ENCODE results near the gene ZNF423.

ZNF423 gene

GRCh38 chr16:49483651-49484450, 372.1 kb downstream of the ZNF423 start:
- DNase-seq: no peak

GRCh38 chr16:49483251-49483650, 372.7 kb downstream of the ZNF423 start:
- DNase-seq: no peak

- no peak for DNase-seq
Measured at GRCh38 chr16:49482690-49483089, 373.2 kb downstream of the ZNF423 start.

- no peak for DNase-seq
Measured at GRCh38 chr16:49478616-49479015, 377.3 kb downstream of the ZNF423 start.

GRCh38 chr16:49478107-49478506, 377.8 kb downstream of the ZNF423 start:
- no peak for DNase-seq

- no peak for DNase-seq
Measured at GRCh38 chr16:49477250-49477895, 378.5 kb downstream of the ZNF423 start.

DNA sequence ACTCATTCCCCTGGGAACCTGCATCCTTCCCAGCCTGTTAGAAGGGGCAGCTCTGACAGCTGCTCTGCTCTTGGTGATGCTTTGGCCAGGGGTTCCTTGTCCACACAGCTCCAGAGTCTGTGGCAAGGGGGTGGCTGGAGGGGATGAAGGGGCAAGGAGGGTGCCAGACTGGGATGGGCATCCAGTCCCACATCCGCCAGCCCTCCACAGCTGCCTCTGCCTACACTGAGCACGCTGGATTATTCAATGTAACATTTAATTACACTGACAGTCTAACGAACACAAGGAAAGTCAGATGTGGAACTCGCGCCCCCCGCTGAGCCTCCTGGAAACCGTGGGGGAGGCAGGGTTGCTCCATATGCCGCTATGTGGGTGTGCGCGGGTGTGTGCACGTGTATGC, 381.2 kb downstream of the ZNF423 start:
- DNase-seq: no peak

- no peak for DNase-seq
Measured at GRCh38 chr16:49473773-49474172, 382.1 kb downstream of the ZNF423 start.

DNA sequence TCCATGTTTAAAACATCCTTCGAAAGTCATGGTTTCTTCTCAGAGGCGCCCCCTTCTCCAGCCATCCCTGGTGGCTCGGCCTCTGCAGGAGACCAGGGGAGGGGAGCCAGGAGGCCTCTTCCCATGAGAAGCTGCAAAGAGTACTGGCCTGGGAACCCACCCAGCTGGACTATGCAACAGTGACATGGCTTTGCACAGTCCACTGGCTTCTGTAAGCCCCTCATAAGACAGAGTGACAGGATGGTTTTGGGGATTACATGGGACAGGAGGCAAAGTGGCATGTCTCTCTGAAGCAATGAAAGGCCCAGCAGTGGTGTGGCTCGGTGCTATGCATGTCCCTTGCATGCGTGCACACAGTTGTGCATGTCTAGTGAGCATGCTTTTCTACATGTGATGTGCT, 382.8 kb downstream of the ZNF423 start:
- DNase-seq: no peak

- no peak for DNase-seq
Measured at GRCh38 chr16:49472598-49472997, 383.3 kb downstream of the ZNF423 start.

DNA sequence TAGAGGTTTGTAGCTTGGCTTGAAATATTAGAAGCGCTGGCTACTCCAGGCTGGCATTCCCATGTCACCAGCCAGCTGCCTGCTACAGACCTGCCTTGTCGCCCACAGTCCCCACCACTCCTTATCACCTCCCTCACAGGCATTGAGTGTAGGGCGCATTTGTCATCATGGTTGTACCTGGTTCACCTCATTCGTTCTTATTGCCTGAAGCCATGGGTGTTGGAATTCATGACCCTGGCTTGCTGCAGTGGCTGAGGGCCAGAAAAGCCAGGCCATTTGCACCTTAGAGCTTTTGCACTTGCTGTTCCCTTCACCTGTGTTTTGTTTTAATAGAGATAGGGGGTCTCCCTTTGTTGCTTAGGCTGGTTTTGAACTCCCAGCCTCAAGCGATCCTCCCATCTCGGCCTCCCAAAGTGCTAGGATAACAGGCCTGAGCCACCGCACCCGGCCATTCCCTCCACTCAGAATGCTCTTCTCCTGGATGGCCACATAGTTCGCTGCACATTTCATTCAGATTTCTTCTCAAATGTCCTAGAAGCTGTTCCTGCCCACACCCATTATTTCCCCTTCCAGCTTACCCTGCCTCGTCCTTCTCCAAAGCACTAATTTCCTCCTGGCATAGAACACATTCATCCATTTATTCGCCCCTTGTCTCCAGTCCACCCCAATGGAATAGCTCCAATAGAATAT, 384.7 kb downstream of the ZNF423 start:
- no peak for DNase-seq

GRCh38 chr16:49470513-49470991, 385.4 kb downstream of the ZNF423 start:
- no peak for DNase-seq

DNA sequence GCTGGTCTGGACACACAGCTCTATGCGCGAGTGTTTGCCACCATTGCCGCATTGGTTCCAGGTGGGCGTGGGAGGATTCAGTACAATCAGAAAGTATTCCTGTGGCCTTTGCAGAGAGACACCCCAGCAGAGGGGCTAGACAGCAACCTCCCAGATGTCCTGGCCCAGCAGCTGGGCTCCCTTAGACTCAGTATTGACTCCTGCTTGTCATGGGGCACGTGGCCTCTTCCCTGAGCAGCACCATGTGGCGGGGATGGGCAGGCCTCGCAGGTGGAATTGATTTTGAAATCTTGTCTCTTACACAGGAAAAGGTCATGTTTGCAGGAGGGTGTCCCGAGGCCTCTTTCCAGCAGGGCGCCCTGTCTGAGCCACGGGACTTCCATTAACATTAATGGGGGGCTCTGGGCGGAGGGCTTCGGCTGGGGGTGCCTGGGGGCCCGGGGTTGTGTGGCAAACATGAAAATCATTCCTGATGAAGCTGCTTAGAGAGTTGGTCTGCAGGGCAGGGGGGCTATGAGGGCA, 385.9 kb downstream of the ZNF423 start:
- DNase-seq: no peak

DNA sequence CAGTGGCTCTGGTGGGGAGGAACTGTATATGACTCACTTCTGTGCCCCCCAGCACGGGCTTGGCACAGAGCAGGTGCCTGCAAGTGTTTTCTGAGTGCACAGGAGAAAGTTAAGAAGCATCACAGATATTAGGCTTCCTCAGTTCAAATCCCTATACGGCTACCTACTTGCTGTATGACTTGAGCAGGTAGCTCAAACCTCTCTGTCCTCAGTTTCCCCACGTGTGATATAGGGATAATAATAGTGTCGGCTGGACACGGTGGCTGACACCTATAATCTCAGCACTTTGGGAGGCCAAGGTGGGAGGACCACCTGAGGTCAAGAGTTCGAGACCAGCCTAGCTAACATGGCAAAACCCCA, 386.6 kb downstream of the ZNF423 start:
- DNase-seq: no peak

GRCh38 chr16:49468611-49469310, 387.2 kb downstream of the ZNF423 start:
- DNase-seq: no peak

- DNase-seq: no peak
Measured at GRCh38 chr16:49467540-49468372, 388.2 kb downstream of the ZNF423 start.

GRCh38 chr16:49466881-49467280, 389.0 kb downstream of the ZNF423 start:
- no peak for DNase-seq

DNA sequence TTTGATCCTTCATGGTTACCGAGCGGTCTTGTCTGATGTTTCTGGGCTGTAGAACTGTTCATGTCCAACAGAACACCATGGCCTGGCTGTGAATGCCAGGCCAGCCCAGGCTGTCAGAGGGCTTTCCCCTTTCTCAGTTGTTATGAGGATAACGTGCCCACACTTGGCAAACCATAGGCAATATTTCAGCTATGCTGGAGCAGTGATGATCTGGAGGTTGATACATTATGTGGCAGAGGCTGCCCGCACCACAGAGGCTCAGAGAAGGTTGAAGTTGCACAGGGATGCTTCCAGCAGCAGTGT, 389.4 kb downstream of the ZNF423 start:
- DNase-seq: no peak

DNA sequence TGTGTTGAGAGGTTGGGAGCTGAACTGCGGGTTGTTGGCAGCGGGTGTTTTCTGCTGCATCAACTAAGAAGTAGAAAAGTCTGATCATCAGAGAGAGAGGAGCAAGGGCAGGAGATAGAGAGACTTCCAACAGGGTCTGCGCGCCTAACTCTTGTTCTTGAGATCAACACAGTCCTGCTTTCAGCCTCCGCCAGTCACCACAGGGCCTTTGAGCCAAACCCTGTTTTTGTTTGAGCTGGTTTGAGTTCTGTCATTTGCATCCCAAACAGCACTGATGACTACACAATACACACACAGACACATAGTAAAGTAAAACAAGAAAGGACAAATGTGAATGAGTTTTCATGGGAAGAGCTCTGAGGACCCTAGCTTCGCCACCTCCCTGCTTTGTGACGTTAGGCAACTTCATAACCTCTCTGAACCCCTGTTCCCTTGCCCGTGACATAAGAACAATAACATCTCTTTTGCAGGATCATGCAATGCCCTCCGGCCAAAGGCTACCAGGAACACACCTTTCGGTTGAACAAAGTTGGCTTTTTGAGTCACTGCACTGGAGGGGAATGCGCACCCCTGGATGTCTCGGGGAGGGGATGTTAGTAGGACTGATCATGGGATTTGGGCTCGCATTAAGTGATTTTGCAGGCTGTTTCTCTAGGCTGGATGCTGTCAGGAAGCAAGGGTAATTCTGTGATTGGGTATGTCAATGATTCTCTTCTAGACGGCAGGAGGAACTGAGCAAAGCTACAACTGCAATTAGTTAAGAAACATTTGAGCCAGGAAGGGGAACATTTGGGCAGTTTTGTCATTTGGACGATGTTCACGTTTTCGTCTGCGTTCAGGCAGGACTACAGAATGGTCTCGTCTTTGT, 390.0 kb downstream of the ZNF423 start:
- no peak for DNase-seq

DNA sequence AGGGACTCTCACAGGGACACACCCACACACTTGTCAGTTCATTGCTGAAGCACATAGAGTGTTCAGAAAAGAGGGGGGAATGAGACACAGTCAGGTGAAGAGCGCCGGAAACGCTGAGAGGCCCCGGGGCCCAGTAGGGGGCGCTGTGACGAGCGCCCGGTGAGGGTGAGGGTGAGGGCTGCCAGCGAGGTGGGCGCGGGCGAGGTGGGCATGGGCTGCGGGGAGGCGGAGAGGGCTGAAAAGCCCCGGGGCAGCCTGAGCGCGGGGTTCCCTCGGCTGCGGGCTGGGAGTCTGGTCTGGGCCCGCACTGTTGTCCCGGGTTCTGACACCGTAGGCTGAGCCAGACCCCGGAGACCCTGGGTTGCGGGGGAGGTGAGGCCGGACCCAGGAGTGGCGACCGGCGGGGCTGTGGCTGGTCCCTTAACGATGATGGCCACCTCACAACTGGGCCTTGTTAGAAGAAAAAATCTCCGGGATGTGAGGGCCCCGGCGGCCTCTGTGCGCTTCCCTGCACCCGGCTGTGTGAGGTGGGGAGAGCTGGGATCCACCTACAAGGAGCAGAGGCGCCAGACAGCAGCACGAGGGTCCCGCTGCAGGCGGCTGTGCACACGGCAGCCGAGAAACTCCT, 390.9 kb downstream of the ZNF423 start:
- no peak for DNase-seq

DNA sequence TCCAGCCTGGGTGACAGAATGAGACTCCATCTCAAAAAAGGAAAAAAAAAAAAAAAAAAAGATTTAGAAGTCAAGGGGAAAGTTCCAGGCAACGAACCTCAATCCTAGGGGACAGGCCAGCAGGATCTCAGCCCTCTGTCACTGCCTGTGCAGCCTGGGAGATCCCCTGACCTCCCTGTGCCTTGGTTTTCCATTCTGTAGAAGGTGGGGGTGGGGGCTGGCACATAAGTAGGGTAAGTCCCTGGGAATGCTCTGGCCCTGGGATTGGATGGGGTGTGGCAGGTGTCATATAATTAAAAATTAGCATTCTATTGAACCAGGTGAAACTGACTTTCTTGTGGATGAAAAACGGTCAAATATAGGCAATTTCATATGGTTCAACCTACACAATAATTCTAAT, 391.8 kb downstream of the ZNF423 start:
- DNase-seq: no peak
